ENCODE results near the gene STAT4.

The STAT4 gene

DNA sequence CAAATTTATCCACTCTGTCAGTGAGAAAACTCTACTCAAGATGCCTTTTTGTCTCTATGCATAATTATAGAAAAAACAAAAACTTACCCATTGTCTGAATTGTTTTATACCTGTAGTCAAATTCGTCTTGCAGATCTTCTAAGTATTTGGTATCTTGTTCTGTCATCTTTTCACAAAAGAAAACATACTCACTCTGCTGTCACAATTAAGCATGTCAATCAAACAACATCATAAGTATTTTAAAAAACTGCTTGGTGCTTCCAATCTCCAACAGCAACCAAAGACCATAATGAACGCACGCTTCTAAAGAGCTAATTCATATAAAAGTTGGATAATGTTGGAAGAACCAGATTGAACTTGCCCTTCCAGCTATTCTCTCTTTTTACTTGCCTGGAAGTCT, 81.2 kb downstream of the STAT4 start:
- H3K4me1 ChIP-seq (ENCODE audit: control insufficient read depth, insufficient read depth, low read length): no peaks in the 10 kb centered on the region
- H3K27me3 ChIP-seq (ENCODE audit: control insufficient read depth, insufficient read depth, low read length): no peaks in the 10 kb centered on the region
- no peak overlapping the region for H3K9ac ChIP-seq (ENCODE audit: low read depth, low read length)
- H3K9me3 ChIP-seq (ENCODE audit: control insufficient read depth, insufficient read depth, low read length): no peaks in the 10 kb centered on the region
- no peak overlapping the region for H3K4me3 ChIP-seq (ENCODE audit: low read depth, low read length)
- H3K36me3 ChIP-seq (ENCODE audit: control insufficient read depth, insufficient read depth, low read length): no peaks in the 10 kb centered on the region

DNA sequence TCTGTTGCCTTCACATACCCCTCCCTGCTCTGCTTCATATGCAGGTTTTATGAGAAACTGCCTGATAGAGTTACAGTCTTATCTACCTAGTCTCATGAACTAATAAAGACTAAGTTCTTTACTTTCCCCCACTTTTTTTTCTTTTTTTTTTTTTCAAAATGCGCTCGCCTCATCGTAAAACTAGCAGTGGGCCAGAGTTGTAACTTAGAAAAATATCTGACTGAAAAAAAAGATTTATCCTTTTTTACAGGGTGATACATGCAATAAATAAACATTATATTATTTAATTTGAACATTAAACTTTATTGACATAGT, 83.9 kb downstream of the STAT4 start:
- Histone ChIP-seq H3K4me1 (ENCODE audit: control insufficient read depth, insufficient read depth, low read length) (no peaks in the 10 kb centered on the region), H3K27me3 (ENCODE audit: control insufficient read depth, insufficient read depth, low read length) (no peaks in the 10 kb centered on the region)

DNA sequence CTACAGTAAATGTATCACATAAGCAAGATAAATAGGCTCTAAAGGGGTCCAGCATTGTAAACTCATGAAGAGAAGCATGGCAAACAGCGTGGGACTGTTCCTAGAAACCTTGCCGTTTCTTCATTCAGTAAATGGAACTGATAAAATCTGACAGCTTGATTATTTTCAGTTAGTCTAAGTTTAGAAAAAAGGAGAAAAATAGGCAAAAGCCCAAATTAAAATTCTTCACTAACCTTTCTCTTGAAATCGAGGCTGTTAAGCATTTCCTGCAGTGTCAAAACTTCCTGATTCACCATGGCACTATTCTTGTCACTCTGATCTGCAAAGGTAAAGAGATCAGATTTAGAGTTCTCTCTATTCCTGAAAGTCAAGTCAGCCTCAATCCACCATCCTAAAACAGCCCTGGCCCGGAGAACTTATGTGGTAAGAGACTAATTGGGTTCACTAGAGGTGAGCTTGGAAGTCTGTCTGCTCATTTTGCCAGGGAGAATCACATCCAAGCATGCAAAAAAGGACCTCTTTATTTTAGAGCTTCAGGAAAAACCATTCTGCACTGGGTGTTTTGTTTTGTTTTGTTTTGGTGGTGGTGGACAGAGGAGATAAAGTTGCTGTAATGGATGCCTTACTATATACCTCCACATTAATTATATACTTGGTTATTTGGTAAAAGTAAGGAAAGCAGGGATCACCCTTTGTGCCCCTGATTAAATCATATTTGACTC, 84.4 kb downstream of the STAT4 start:
- no peak overlapping the region for H3K4me3 ChIP-seq (ENCODE audit: low read depth, low read length)
- H3K4me1 ChIP-seq (ENCODE audit: control insufficient read depth, insufficient read depth, low read length): no peaks in the 10 kb centered on the region
- H3K9me3 ChIP-seq (ENCODE audit: control insufficient read depth, insufficient read depth, low read length): no peaks in the 10 kb centered on the region
- no peaks in the 10 kb centered on the region for H3K27me3 ChIP-seq (ENCODE audit: control insufficient read depth, insufficient read depth, low read length)
- no peaks in the 10 kb centered on the region for H3K36me3 ChIP-seq (ENCODE audit: control insufficient read depth, insufficient read depth, low read length)
- no peak overlapping the region for H3K9ac ChIP-seq (ENCODE audit: low read depth, low read length)

More for the DNA sequence above, 83.9 kb downstream of the STAT4 start:
- H3K9me3 ChIP-seq (ENCODE audit: control insufficient read depth, insufficient read depth, low read length): no peaks in the 10 kb centered on the region
- H3K36me3 ChIP-seq (ENCODE audit: control insufficient read depth, insufficient read depth, low read length): no peaks in the 10 kb centered on the region
- no peak overlapping the region for H3K4me3 ChIP-seq (ENCODE audit: low read depth, low read length)
- no peak overlapping the region for H3K9ac ChIP-seq (ENCODE audit: low read depth, low read length)

DNA sequence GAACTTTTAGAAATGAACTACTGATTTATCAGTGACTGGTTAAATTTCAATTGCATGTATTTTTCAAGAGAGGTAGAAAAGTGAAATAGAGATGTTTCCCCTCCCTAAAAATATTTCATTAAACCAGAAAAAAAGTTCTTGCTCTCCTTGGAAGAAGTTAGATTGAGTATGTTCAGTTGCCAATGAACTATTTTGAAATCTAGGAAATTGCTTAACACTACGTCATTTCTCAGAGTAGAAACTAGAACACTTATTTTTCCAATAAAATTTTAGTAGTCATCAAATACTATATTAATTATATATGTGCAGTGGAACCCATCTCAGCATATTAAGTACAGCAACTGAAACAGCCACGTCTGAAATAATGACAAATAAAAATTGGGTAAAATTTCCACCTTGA, 85.0 kb downstream of the STAT4 start:
- Histone ChIP-seq H3K27me3 (ENCODE audit: control insufficient read depth, insufficient read depth, low read length) (no peaks in the 10 kb centered on the region), H3K9me3 (ENCODE audit: control insufficient read depth, insufficient read depth, low read length) (no peaks in the 10 kb centered on the region), H3K4me3 (ENCODE audit: low read depth, low read length) (no peak overlapping the region), H3K36me3 (ENCODE audit: control insufficient read depth, insufficient read depth, low read length) (no peaks in the 10 kb centered on the region), H3K9ac (ENCODE audit: low read depth, low read length) (no peak overlapping the region), H3K4me1 (ENCODE audit: control insufficient read depth, insufficient read depth, low read length) (no peaks in the 10 kb centered on the region)

DNA sequence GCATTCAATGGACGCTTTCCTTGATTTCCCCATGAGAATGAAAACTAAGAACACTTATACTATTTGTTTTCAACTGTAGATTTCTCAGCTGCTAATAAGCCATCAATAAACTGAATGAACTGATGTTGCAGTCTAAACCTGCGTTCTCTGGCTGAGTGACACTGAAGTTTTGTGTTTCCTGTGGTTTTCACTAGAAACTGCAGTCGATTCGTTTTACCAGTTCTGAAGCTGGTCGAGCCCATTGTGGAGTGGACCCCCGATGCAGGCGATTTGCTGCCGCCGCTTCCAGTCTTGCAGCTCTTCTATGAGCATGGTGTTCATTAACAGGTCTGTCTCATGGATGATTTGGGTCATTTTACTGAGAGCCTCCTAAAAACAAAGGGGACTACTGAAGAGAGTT, 86.2 kb downstream of the STAT4 start:
- Histone ChIP-seq H3K9ac (ENCODE audit: low read depth, low read length) (no peak overlapping the region), H3K4me3 (ENCODE audit: low read depth, low read length) (no peak overlapping the region)

DNA sequence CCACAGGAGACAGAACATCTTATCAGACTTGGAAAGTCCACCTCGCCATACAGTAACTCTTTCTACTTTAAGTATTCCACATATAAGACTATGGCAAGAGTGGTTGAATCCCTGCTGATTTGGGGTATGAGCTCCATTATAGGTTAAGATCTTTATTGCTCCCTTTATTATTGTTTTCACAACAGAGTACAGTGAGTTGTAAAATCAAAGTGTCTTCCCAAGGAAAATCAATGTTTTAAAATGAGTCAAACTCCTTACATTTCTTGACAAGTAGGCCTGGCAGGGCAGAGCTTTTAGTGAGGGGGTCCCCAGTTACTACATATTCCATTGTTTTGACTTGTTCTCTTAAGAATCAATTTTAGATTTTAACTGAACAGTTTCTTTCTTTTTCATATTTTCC, 87.2 kb downstream of the STAT4 start:
- Histone ChIP-seq H3K27me3 (ENCODE audit: control insufficient read depth, insufficient read depth, low read length) (no peaks in the 10 kb centered on the region), H3K4me1 (ENCODE audit: control insufficient read depth, insufficient read depth, low read length) (no peaks in the 10 kb centered on the region), H3K9ac (ENCODE audit: low read depth, low read length) (no peak overlapping the region), H3K4me3 (ENCODE audit: low read depth, low read length) (no peak overlapping the region), H3K9me3 (ENCODE audit: control insufficient read depth, insufficient read depth, low read length) (no peaks in the 10 kb centered on the region), H3K36me3 (ENCODE audit: control insufficient read depth, insufficient read depth, low read length) (no peaks in the 10 kb centered on the region)

More for the DNA sequence above, 86.2 kb downstream of the STAT4 start:
- Histone ChIP-seq H3K27me3 (ENCODE audit: control insufficient read depth, insufficient read depth, low read length) (no peaks in the 10 kb centered on the region), H3K36me3 (ENCODE audit: control insufficient read depth, insufficient read depth, low read length) (no peaks in the 10 kb centered on the region), H3K9me3 (ENCODE audit: control insufficient read depth, insufficient read depth, low read length) (no peaks in the 10 kb centered on the region), H3K4me1 (ENCODE audit: control insufficient read depth, insufficient read depth, low read length) (no peaks in the 10 kb centered on the region)

DNA sequence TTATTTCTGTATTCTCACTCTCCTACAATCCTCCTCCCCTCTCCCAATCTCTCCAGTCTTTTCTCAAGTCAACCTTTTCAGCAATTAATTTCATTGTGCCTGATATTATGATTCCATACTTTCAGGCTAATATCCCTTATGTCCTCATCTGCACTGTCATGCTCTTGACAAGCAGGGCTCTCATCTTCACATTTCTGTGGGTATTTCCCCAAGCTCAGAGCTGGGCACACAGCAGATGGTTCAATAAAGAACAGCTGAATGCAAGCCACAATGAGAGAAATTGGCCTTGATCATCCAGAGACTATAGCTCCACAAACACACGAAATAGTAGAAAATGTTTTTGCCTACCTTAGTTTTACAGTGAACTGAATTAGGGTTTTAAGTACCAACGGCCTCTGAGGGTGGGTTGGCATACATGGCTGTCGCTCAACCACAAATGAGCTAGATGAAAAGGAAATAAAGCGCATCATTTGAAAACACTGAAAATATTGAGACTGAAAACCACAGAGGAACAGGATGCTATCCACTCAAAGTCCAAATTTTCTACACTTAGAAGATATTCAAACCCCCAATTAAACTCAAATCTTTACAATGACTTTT, 89.3 kb downstream of the STAT4 start:
- Histone ChIP-seq H3K27me3 (ENCODE audit: control insufficient read depth, insufficient read depth, low read length) (no peaks in the 10 kb centered on the region), H3K9me3 (ENCODE audit: control insufficient read depth, insufficient read depth, low read length) (no peaks in the 10 kb centered on the region), H3K4me3 (ENCODE audit: low read depth, low read length) (no peak overlapping the region), H3K36me3 (ENCODE audit: control insufficient read depth, insufficient read depth, low read length) (no peaks in the 10 kb centered on the region), H3K9ac (ENCODE audit: low read depth, low read length) (no peak overlapping the region), H3K4me1 (ENCODE audit: control insufficient read depth, insufficient read depth, low read length) (no peaks in the 10 kb centered on the region)

- Histone ChIP-seq H3K9me3 (ENCODE audit: control insufficient read depth, insufficient read depth, low read length) (no peaks in the 10 kb centered on the region), H3K27me3 (ENCODE audit: control insufficient read depth, insufficient read depth, low read length) (no peaks in the 10 kb centered on the region), H3K4me3 (ENCODE audit: low read depth, low read length) (no peak overlapping the region), H3K36me3 (ENCODE audit: control insufficient read depth, insufficient read depth, low read length) (no peaks in the 10 kb centered on the region), H3K4me1 (ENCODE audit: control insufficient read depth, insufficient read depth, low read length) (no peaks in the 10 kb centered on the region), H3K9ac (ENCODE audit: low read depth, low read length) (no peak overlapping the region)
These were observed 91.5 kb downstream of the STAT4 start for GRCh38 chr2:191059308-191059707.

- no peaks in the 10 kb centered on the region for H3K9me3 ChIP-seq (ENCODE audit: control insufficient read depth, insufficient read depth, low read length)
- H3K4me3 ChIP-seq (ENCODE audit: low read depth, low read length): no peak overlapping the region
- H3K4me1 ChIP-seq (ENCODE audit: control insufficient read depth, insufficient read depth, low read length): no peaks in the 10 kb centered on the region
- no peak overlapping the region for H3K9ac ChIP-seq (ENCODE audit: low read depth, low read length)
- H3K27me3 ChIP-seq (ENCODE audit: control insufficient read depth, insufficient read depth, low read length): no peaks in the 10 kb centered on the region
- no peaks in the 10 kb centered on the region for H3K36me3 ChIP-seq (ENCODE audit: control insufficient read depth, insufficient read depth, low read length)
These were observed 94.6 kb downstream of the STAT4 start for GRCh38 chr2:191056228-191056627.

GRCh38 chr2:191053256-191053655, 97.5 kb downstream of the STAT4 start:
- Histone ChIP-seq H3K9me3 (ENCODE audit: control insufficient read depth, insufficient read depth, low read length) (no peaks in the 10 kb centered on the region), H3K36me3 (ENCODE audit: control insufficient read depth, insufficient read depth, low read length) (no peaks in the 10 kb centered on the region), H3K4me3 (ENCODE audit: low read depth, low read length) (no peak overlapping the region), H3K27me3 (ENCODE audit: control insufficient read depth, insufficient read depth, low read length) (no peaks in the 10 kb centered on the region), H3K9ac (ENCODE audit: low read depth, low read length) (no peak overlapping the region), H3K4me1 (ENCODE audit: control insufficient read depth, insufficient read depth, low read length) (no peaks in the 10 kb centered on the region)

- H3K36me3 ChIP-seq (ENCODE audit: control insufficient read depth, insufficient read depth, low read length): no peaks in the 10 kb centered on the region
- H3K4me1 ChIP-seq (ENCODE audit: control insufficient read depth, insufficient read depth, low read length): no peaks in the 10 kb centered on the region
- H3K27me3 ChIP-seq (ENCODE audit: control insufficient read depth, insufficient read depth, low read length): no peaks in the 10 kb centered on the region
- no peaks in the 10 kb centered on the region for H3K9me3 ChIP-seq (ENCODE audit: control insufficient read depth, insufficient read depth, low read length)
- no peak overlapping the region for H3K9ac ChIP-seq (ENCODE audit: low read depth, low read length)
- H3K4me3 ChIP-seq (ENCODE audit: low read depth, low read length): no peak overlapping the region
These were observed 98.7 kb downstream of the STAT4 start for GRCh38 chr2:191051825-191052778.

DNA sequence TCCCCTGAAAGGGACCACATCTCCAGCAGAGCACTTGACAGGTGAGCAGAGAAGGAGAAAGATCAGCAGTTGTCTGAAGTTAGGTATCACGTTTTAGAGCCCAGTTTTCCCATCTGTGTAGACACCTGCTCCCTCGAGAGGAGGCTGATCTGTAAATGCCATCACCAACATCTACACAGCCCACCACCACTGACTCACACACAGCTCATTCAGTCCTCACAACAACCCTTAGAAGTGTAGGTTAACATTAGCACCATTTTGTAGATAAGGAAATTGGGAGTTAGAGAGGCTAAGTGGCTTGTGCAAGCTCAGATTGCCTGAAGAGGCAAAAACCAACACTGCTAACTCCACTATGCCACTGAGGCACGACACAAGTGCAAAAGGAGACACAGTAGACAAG, 99.6 kb downstream of the STAT4 start:
- Histone ChIP-seq H3K27me3 (ENCODE audit: control insufficient read depth, insufficient read depth, low read length) (no peaks in the 10 kb centered on the region), H3K4me3 (ENCODE audit: low read depth, low read length) (no peak overlapping the region), H3K4me1 (ENCODE audit: control insufficient read depth, insufficient read depth, low read length) (no peaks in the 10 kb centered on the region), H3K9me3 (ENCODE audit: control insufficient read depth, insufficient read depth, low read length) (no peaks in the 10 kb centered on the region), H3K36me3 (ENCODE audit: control insufficient read depth, insufficient read depth, low read length) (no peaks in the 10 kb centered on the region), H3K9ac (ENCODE audit: low read depth, low read length) (no peak overlapping the region)

All from iPS-15b (cell line).